Activated CD4-positive, alpha-beta memory T cell treated with anti-CD3 and anti-CD28 coated beads for 36 hours (primary cell): ENCODE results near the gene PROC. TPM values are rescaled to one million over a fixed set of nuclear protein-coding genes. Genes with fewer than 3 reads are reported as not detected.

Source experiments
- CTCF ChIA-PET: fragments of 350-600 bp; sonication (Branson Sonifier 250); formaldehyde crosslinking; loops from one replicate; lab custom pipeline; 2021; ENCODE audit warnings: antibody characterized with exemption, inconsistent platforms; lab: Charles Lee
- POLR2A ChIA-PET: fragments of 350-600 bp; sonication (Branson Sonifier 250); formaldehyde crosslinking; loops from one replicate; lab custom pipeline; 2021; ENCODE audit warnings: antibody characterized with exemption; lab: Charles Lee
- DNase-seq: peaks from one replicate; pipeline ENCODE4 v3.0.0-alpha.2; 2020
- H3K27ac Mint-ChIP-seq: one replicate; pipeline ENCODE4 v1.8.0; 2021; ENCODE audit warnings: mixed read lengths
- H3K27me3 Mint-ChIP-seq: one replicate; pipeline ENCODE4 v1.8.0; 2021; ENCODE audit warnings: mixed read lengths
- H3K36me3 Mint-ChIP-seq: one replicate; pipeline ENCODE4 v1.8.0; 2021; ENCODE audit warnings: mixed read lengths
- H3K4me1 Mint-ChIP-seq: one replicate; pipeline ENCODE4 v1.8.0; 2021; ENCODE audit warnings: low read depth, mixed read lengths
- H3K4me3 Mint-ChIP-seq: one replicate; pipeline ENCODE4 v1.8.0; 2021; ENCODE audit warnings: mild to moderate bottlenecking, mixed read lengths
- H3K9me3 Mint-ChIP-seq: one replicate; pipeline ENCODE4 v1.8.0; 2021; ENCODE audit warnings: mixed read lengths
- intact Hi-C: fragments of 100-400 bp; cut with micrococcal nuclease; formaldehyde crosslinking; loops from one replicate; pipeline ENCODE4 v1.15.1; 2023
- total RNA-seq, 2 experiments: library from RNA; stranded (reverse); gene quantifications; one replicate each; pipeline ENCODE4 v1.2.3, GENCODE V29; 2021

PROC gene
- total RNA-seq, 2 experiments from 2014 or later = not detected

- Mint-ChIP-seq H3K4me3 (no peak overlapping the region), H3K27ac (no peak overlapping the region), H3K9me3 (no peaks in the 10 kb centered on the region), H3K27me3 (peaks cover 42% of the 10 kb centered on the region), H3K36me3 (no peaks in the 10 kb centered on the region), H3K4me1 (peaks cover 7% of the 10 kb centered on the region)
- CTCF ChIA-PET = interaction anchor here (0.8 kb wide), 1 partner anchor 54 kb away, joined by 3 read pairs; no protein-coding TSS in a partner anchor
- intact Hi-C loops = no loop called here
- POLR2A ChIA-PET = no interaction called here
- DNase-seq = no peak
Observed at GRCh38 chr2:127424598-127425520, 6.6 kb downstream of the PROC start.

- H3K4me3 Mint-ChIP-seq = no peak overlapping the region
- no peak for DNase-seq
- H3K4me1 Mint-ChIP-seq = peaks cover 7% of the 10 kb centered on the region
- ChIA-PET POLR2A (no interaction called here), CTCF (no interaction called here)
- H3K27ac Mint-ChIP-seq = no peak overlapping the region
- peaks cover 40% of the 10 kb centered on the region for H3K27me3 Mint-ChIP-seq
- no peaks in the 10 kb centered on the region for H3K9me3 Mint-ChIP-seq
- intact Hi-C loops = no loop called here
- H3K36me3 Mint-ChIP-seq = no peaks in the 10 kb centered on the region
Observed at GRCh38 chr2:127425540-127426490, 7.6 kb downstream of the PROC start.

GRCh38 chr2:127426501-127427354, 8.5 kb downstream of the PROC start:
- H3K27ac Mint-ChIP-seq = no peak overlapping the region
- no peaks in the 10 kb centered on the region for H3K36me3 Mint-ChIP-seq
- DNase-seq = no peak
- peaks cover 31% of the 10 kb centered on the region for H3K27me3 Mint-ChIP-seq
- no peaks in the 10 kb centered on the region for H3K9me3 Mint-ChIP-seq
- peaks cover 7% of the 10 kb centered on the region for H3K4me1 Mint-ChIP-seq
- ChIA-PET POLR2A (no interaction called here), CTCF (no interaction called here)
- intact Hi-C loops = no loop called here
- no peak overlapping the region for H3K4me3 Mint-ChIP-seq

GRCh38 chr2:127427376-127428056, 9.3 kb downstream of the PROC start:
- Mint-ChIP-seq H3K36me3 (no peaks in the 10 kb centered on the region), H3K27me3 (peaks cover 23% of the 10 kb centered on the region), H3K9me3 (no peaks in the 10 kb centered on the region), H3K4me3 (no peak overlapping the region), H3K4me1 (peaks cover 7% of the 10 kb centered on the region), H3K27ac (no peak overlapping the region)
- POLR2A ChIA-PET = no interaction called here
- intact Hi-C loops = no loop called here
- CTCF ChIA-PET = no interaction called here
- no peak for DNase-seq

DNA sequence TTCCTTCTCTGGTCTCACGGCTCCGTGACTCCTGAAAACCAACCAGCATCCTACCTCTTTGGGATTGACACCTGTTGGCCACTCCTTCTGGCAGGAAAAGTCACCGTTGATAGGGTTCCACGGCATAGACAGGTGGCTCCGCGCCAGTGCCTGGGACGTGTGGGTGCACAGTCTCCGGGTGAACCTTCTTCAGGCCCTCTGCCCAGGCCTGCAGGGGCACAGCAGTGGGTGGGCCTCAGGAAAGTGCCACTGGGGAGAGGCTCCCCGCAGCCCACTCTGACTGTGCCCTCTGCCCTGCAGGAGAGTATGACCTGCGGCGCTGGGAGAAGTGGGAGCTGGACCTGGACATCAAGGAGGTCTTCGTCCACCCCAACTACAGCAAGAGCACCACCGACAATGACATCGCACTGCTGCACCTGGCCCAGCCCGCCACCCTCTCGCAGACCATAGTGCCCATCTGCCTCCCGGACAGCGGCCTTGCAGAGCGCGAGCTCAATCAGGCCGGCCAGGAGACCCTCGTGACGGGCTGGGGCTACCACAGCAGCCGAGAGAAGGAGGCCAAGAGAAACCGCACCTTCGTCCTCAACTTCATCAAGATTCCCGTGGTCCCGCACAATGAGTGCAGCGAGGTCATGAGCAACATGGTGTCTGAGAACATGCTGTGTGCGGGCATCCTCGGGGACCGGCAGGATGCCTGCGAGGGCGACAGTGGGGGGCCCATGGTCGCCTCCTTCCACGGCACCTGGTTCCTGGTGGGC, 10.0 kb downstream of the PROC start:
- CTCF ChIA-PET = interaction anchor here (1.4 kb wide), 1 partner anchor 12 kb away, joined by 6 read pairs; no protein-coding TSS in a partner anchor
- peaks cover 5% of the 10 kb centered on the region for H3K4me1 Mint-ChIP-seq
- no peak overlapping the region for H3K4me3 Mint-ChIP-seq
- H3K27ac Mint-ChIP-seq = no peak overlapping the region
- no peaks in the 10 kb centered on the region for H3K9me3 Mint-ChIP-seq
- no peaks in the 10 kb centered on the region for H3K36me3 Mint-ChIP-seq
- DNase-seq = no peak
- intact Hi-C loops = no loop called here
- peaks cover 20% of the 10 kb centered on the region for H3K27me3 Mint-ChIP-seq
- POLR2A ChIA-PET = no interaction called here

- ChIA-PET CTCF (interaction anchor here (1.4 to 1.5 kb wide), 2 partner anchors 12 to 13 kb away, joined by 3 to 6 read pairs; no protein-coding TSS in a partner anchor), POLR2A (no interaction called here)
- no peaks in the 10 kb centered on the region for H3K36me3 Mint-ChIP-seq
- H3K4me3 Mint-ChIP-seq = no peak overlapping the region
- H3K27me3 Mint-ChIP-seq = peaks cover 15% of the 10 kb centered on the region
- H3K27ac Mint-ChIP-seq = no peak overlapping the region
- intact Hi-C loops = no loop called here
- no peaks in the 10 kb centered on the region for H3K9me3 Mint-ChIP-seq
- H3K4me1 Mint-ChIP-seq = peaks cover 3% of the 10 kb centered on the region
- DNase-seq = no peak
Observed at GRCh38 chr2:127428815-127429109, 10.5 kb downstream of the PROC start.

- no peaks in the 10 kb centered on the region for H3K4me1 Mint-ChIP-seq
- no peak for DNase-seq
- H3K9me3 Mint-ChIP-seq = no peaks in the 10 kb centered on the region
- no peak overlapping the region for H3K27ac Mint-ChIP-seq
- H3K36me3 Mint-ChIP-seq = no peaks in the 10 kb centered on the region
- H3K27me3 Mint-ChIP-seq = peaks cover 10% of the 10 kb centered on the region
- intact Hi-C loops = no loop called here
- H3K4me3 Mint-ChIP-seq = no peak overlapping the region
- ChIA-PET CTCF (interaction anchor here (1.4 to 1.5 kb wide), 2 partner anchors 13 to 14 kb away, joined by 3 to 6 read pairs; no protein-coding TSS in a partner anchor), POLR2A (no interaction called here)
Observed at GRCh38 chr2:127429291-127429690, 11.1 kb downstream of the PROC start.

- ChIA-PET CTCF (interaction anchor here (1.4 to 1.5 kb wide), 2 partner anchors 13 to 14 kb away, joined by 3 to 6 read pairs; no protein-coding TSS in a partner anchor), POLR2A (no interaction called here)
- no peaks in the 10 kb centered on the region for H3K36me3 Mint-ChIP-seq
- H3K27me3 Mint-ChIP-seq = peaks cover 9% of the 10 kb centered on the region
- no peak overlapping the region for H3K27ac Mint-ChIP-seq
- no peaks in the 10 kb centered on the region for H3K9me3 Mint-ChIP-seq
- intact Hi-C loops = no loop called here
- DNase-seq = no peak
- H3K4me3 Mint-ChIP-seq = no peak overlapping the region
- no peaks in the 10 kb centered on the region for H3K4me1 Mint-ChIP-seq
Observed at GRCh38 chr2:127429844-127430425, 11.7 kb downstream of the PROC start.

DNA sequence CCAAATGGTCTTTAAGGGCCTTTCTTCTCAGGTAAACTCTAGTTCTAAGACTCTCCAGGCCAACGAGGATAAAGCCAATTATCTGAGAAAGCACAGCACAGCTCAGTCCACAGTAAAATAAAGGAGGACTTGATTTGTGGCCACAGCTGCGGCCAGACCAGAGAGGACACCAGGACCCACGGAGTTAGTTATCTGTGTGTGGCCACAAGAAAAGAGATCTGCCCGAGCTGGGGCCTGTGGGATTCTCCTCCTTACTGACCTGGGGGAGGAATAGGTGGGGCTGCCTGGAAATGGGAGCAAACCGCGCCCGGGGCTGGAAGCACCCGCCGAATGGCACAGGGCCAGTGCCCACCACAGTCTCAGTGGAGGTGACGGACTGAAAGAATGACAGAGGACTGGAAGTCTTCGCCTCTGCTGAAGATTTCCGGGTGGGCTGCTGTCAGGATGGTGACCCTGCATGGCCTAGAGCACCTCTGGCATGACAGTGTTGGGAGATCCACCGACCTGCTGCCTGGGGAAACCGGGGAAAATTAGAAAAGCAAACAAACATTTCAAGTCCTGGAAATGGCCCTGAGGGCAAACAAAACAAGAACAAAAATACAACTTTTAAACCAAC, 13.3 kb downstream of the PROC start:
- Mint-ChIP-seq H3K4me3 (no peak overlapping the region), H3K36me3 (no peaks in the 10 kb centered on the region), H3K4me1 (no peaks in the 10 kb centered on the region), H3K27me3 (no peaks in the 10 kb centered on the region), H3K27ac (no peak overlapping the region), H3K9me3 (no peaks in the 10 kb centered on the region)
- DNase-seq = no peak
- ChIA-PET POLR2A (interaction anchor here (1.3 kb wide), 1 partner anchor 16 kb away, joined by 3 read pairs; no protein-coding TSS in a partner anchor), CTCF (interaction anchor here (0.6 kb wide), 1 partner anchor 68 kb away, joined by 3 read pairs; no protein-coding TSS in a partner anchor)
- intact Hi-C loops = no loop called here

DNA sequence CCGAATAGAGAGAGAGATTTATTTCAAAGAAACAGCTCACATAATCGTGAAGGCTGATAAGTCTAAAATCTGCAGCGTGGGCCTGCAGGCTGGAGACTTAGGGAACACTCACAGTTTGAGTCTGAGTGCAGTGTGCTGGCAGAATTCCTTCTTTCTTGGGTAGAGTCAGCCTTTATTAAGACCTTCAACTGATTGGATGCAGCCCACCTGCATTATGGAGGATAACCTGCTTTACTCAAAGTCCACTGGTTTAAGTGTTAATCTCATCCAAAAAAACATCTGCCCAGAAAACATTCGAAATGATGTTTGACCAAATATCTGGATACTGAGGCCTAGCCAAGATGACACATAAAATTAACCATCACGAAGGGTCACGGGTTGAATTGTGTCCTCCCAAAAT, 16.3 kb downstream of the PROC start:
- H3K36me3 Mint-ChIP-seq = no peaks in the 10 kb centered on the region
- no peak overlapping the region for H3K4me3 Mint-ChIP-seq
- H3K9me3 Mint-ChIP-seq = no peaks in the 10 kb centered on the region
- POLR2A ChIA-PET = no interaction called here
- H3K27me3 Mint-ChIP-seq = no peaks in the 10 kb centered on the region
- intact Hi-C loops = no loop called here
- no peaks in the 10 kb centered on the region for H3K4me1 Mint-ChIP-seq
- CTCF ChIA-PET = interaction anchor here (1.6 kb wide), 1 partner anchor 44 kb away, joined by 4 read pairs; no protein-coding TSS in a partner anchor
- no peak for DNase-seq
- no peak overlapping the region for H3K27ac Mint-ChIP-seq
